ENCODE measurements around the gene SMPD2.

The SMPD2 gene

GRCh38 chr6:109488001-109488400 is 47.5 kb downstream of the SMPD2 start:
- no peak for DNase-seq

DNA sequence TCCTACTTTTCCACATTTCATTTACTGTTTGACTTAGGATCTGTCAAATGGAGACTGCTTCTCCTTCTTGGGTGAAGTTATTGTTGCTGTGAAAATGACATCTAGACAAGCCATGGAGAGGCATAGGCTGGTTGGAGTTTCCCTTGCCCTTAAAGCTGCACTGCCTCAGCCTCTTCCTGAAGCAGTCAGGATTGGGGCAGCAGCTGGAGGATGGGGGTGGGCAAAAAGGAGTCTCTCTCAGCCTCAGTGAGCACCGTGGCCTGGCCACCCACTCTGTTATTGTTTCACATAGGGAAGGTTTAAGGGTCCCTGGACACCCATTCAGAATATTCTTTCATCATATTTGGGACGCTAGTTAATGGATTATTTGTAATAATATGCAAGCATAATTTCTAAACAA is 50.2 kb downstream of the SMPD2 start:
- no peak for DNase-seq

DNA sequence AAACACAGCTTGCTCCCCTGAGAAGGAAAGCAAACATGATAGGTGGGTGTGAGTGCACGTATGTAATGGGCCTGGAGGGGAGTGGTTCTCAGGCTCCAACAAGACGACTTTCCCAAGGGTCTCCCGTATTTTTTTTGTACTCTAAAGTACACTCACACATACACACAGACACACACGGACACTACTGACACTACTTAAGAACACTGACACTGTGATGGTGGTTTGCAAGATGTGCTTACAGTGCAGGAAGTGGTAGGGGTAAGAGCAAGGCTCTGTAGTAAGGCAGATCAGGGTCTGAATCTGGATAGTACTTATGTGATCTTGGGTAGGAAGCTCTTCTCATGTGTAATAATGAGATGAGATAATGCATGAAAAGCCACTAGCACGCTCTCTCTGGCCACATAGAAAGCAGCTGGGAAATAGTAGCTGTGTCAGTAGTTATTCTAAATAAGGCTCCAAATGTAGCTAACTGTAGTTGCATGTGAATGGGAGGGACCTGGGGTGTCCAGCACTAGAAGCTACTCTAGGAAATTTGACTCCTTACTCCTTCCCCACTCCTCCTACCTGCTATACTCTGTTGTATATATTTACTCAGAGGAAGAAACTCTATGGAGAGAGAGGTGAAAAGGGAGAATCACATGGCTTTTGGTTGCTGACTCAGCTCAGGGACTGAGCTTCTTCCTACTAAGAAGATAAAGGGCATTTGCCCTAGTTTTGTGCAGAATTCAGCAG is 50.8 kb downstream of the SMPD2 start:
- no peak for DNase-seq

All from CD4-positive, alpha-beta T cell treated with Interferon gamma for 1 hour (primary cell).